G401.6 (cell line): Measurements from ENCODE around the gene COX7A2.

Source experiments
- FAIRE-seq: peaks from 2 replicates; lab custom pipeline; 2012; peaks lifted over from hg19 to GRCh38; lab: Jason Lieb, UNC

COX7A2 gene

DNA sequence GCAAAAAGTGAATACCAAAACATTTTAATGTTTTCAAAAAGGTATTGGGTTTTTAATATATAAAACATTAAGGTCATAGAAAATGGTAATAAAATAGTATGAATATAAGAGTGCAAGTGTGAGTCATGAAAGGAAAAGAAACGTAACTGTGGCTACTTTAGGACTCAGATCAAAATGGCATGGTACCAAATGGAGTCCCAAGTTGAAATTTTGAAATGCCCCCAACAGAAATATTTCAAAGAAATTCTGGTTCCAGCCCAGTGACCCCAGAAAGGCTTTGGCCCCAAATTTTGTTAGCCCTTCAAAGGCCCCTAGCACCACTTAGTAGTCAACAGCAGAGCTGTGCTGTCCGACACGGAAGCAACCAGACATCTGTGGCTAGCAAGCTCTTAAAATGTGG lies 43.7 kb downstream of the COX7A2 start:
- FAIRE-seq: no peak

DNA sequence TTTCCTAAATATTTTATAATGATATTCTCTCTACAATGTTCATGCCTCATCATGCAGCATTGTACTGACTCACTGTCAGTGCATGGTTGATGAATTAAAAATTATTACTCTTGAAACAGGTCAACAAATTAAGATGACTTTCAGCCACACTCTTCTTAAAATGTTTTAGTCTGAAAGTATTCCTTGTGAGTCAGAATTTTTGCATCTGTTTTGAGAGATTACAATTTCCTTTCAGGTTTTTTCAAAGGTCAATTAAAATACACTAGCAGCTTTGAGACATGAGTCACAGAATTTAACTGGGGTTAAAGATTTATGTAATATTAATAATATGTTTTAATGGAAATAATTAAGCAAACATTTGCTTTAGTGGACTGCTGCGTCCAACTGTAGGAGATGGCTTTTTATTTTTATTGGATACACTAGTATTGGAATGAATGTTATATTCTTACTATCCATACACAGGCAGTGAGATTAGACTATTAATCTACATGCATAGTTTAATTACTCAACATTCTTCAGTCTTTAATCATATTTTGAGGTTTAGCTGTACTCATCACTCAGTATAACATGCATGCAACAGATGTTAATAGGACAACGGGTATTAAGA lies 47.4 kb downstream of the COX7A2 start:
- FAIRE-seq: no peak

DNA sequence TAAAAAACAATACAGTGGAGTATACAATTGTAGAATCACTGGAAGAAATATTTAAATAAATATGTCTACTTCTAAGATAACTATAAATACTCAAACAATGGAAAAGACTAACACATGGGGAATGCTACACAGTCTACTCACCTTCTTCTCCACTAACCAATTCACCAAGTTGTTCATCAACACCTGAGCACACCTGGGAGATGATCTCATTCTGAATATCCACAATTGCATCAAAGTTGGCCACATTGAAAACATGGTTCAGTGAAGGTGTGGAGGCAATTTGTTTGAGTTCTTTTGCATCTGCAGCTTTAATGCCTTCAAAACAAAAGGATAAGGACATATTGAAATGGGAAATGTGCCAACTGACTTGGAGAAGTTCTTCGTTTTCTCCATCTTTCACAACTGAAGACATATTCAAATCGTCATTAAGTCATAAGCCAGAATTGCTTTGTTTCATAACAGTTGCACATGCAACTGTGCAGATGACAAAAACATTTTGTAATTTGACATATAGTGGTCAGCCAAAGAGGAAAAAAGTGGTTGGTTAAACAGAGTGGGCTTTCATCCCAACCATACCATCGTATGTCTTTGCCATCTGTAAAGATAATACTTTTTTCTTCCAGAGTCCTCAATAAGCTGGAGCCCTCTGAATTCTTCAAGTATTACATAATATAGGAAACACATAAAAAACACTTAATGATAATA lies 55.2 kb downstream of the COX7A2 start:
- no peak for FAIRE-seq
